ENCODE data around the gene MS4A4A.

DNA sequence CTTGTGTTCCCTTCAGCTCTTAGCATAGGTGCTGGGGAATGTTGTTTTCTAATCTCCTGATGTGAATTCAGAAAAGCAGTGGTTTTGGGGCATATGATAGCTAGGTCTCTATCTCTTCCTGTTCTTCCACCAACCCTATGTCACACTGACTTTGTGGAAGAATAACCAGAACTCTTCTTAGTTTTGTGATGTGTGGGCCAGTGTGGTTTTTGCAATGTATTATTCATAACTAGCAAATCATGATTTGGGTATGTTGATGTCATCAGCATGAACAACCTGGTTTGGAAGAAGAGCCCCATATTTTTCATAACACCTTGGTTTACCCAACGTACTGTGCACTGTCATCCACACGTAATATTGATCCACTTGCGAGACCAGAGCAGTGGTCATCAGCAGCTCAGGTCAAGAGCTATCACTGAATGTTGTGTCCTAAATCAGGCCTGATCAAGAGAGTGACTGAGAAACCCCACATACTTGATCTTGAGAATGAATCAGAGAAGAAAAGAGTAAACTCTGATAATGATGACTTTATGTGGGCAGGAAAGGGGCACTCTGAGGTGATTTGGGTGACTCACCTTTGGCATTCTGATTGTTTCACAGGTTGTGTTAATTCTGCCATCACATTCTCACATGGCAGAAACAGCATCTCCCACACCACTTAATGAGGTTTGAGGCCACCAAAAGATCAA is 27.2 kb downstream of the MS4A4A start:
- TF ChIP-seq SUZ12 (IDR thresholded peaks at IDR 0.05; ENCODE audit: extremely low read depth, insufficient read depth, insufficient read length) = no peak
- TF ChIP-seq ZNF274 (IDR thresholded peaks at IDR 0.05; ENCODE audit: low read depth, low read length) = no peak
- no peak for TF ChIP-seq YY1 (IDR thresholded peaks at IDR 0.05; ENCODE audit: insufficient read depth, insufficient read length)

Measured in NT2/D1 (cell line).